ENCODE data around the gene CBX5. TPM values are rescaled to one million over a fixed set of nuclear protein-coding genes. Genes with fewer than 3 reads are reported as not detected.

The CBX5 gene
- total and polyA plus RNA-seq, 8 donors, result 4.9 to 66.8 (median 13.1) TPM

DNA sequence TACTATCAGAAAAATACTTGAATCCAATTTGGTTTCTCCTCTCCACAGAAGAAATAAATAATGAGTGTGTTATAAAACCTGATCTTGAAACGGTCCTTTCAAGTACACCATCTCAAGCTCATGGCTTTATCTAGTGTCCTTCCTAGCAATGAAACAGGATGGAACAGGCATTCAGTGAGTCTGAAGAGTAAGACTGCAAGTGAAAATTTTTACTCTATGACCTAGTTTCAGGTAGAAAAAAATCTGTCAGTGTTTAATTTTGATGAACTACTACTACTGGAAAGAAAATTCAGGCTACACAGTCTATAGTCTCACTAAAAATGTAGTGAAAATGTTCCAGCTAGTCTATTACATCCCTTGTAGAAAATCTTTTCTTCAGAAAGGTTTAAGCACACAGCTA, 7.7 kb downstream of the CBX5 start:
- Histone ChIP-seq H3K4me1 (peaks cover 0 to 30% (median 15%) of the 10 kb centered on the region in 4 donors), H3K27ac (no peak overlapping the region), H3K4me3 (no peak overlapping the region), H3K9me3 (no peaks in the 10 kb centered on the region), H3K36me3 (peaks cover 0 to 17% (median 7%) of the 10 kb centered on the region in 4 donors), H3K27me3 (no peaks in the 10 kb centered on the region)
- TF ChIP-seq EP300 (IDR thresholded peaks at IDR 0.05), result no peak
- 58 to 73% (median 60%) methylated on average over 1 of the region's 1 CpG for WGBS, 5 donors
- intact Hi-C loops (cut with DNase I; ENCODE audit: low total_unique reads), result no loop called here
- DNase-seq, result no peak

DNA sequence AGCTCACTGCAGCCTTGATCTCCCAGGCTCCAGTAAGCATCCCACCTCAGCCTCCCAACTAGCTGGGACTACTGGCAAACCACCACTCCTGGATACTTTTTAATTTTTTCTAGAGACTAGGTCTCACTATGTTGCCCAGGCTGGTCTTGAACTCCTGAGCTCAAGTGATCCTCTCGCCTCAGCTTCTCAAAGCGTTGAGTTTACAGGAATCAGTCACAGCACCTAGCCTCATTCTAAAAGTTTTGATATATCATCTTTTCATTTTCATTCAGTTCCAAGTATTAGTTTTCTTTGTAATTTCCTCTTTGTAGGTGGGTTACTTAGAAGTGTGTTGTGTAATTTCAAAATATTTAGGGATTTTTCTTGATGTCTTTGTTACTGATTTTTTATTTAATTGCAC, 9.6 kb downstream of the CBX5 start:
- Histone ChIP-seq H3K4me1 (peaks cover 0 to 14% (median 6%) of the 10 kb centered on the region in 4 donors), H3K4me3 (no peak overlapping the region), H3K36me3 (peaks cover 0 to 17% (median 7%) of the 10 kb centered on the region in 4 donors), H3K27me3 (no peaks in the 10 kb centered on the region), H3K9me3 (no peaks in the 10 kb centered on the region), H3K27ac (no peak overlapping the region)
- TF ChIP-seq POLR2AphosphoS5 (IDR thresholded peaks at IDR 0.05) (no peak), EP300 (IDR thresholded peaks at IDR 0.05) (no peak), POLR2A (IDR thresholded peaks at IDR 0.05) (no peak)
- TF ChIP-seq, protein P1, sequence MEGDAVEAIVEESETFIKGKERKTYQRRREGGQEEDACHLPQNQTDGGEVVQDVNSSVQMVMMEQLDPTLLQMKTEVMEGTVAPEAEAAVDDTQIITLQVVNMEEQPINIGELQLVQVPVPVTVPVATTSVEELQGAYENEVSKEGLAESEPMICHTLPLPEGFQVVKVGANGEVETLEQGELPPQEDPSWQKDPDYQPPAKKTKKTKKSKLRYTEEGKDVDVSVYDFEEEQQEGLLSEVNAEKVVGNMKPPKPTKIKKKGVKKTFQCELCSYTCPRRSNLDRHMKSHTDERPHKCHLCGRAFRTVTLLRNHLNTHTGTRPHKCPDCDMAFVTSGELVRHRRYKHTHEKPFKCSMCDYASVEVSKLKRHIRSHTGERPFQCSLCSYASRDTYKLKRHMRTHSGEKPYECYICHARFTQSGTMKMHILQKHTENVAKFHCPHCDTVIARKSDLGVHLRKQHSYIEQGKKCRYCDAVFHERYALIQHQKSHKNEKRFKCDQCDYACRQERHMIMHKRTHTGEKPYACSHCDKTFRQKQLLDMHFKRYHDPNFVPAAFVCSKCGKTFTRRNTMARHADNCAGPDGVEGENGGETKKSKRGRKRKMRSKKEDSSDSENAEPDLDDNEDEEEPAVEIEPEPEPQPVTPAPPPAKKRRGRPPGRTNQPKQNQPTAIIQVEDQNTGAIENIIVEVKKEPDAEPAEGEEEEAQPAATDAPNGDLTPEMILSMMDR (IDR thresholded peaks at IDR 0.05), result no peak
- DNase-seq, result no peak
- 84 to 96% (median 89%) methylated on average over 2 of the region's 2 CpGs for WGBS, 5 donors
- intact Hi-C loops (cut with DNase I; ENCODE audit: low total_unique reads), result no loop called here

DNA sequence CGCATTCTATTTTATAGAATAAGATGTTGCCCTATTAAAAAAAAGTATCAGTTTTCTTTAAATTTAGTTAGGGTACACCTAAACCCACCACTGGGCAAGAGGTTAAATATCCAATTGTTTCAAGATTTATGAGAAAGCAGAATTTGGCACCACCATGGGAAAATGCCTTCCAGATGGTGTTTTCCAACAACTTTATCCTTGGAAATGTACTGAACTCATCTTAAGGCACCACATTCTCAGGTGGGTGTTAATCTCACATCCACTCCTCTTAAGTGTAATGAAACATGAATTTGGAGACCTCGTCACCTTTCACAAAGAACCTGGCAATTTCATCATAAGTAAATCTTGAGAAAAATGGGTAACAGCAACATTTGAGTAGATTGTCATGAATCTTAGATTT, 13.1 kb downstream of the CBX5 start:
- Histone ChIP-seq H3K36me3 (no peaks in the 10 kb centered on the region), H3K9me3 (no peaks in the 10 kb centered on the region), H3K4me3 (no peak overlapping the region), H3K27ac (no peak overlapping the region), H3K27me3 (no peaks in the 10 kb centered on the region), H3K4me1 (peaks cover 0 to 22% (median 11%) of the 10 kb centered on the region in 4 donors)
- TF ChIP-seq POLR2A (IDR thresholded peaks at IDR 0.05) (no peak), POLR2AphosphoS5 (IDR thresholded peaks at IDR 0.05) (no peak), EP300 (IDR thresholded peaks at IDR 0.05) (no peak)
- TF ChIP-seq, protein P1 (IDR thresholded peaks at IDR 0.05), result no peak
- 94 to 100% (median 97%) methylated on average over 2 of the region's 2 CpGs for whole genome bisulfite sequencing, 5 donors
- intact Hi-C loops (cut with DNase I; ENCODE audit: low total_unique reads), result no loop called here
- no peak for DNase-seq

DNA sequence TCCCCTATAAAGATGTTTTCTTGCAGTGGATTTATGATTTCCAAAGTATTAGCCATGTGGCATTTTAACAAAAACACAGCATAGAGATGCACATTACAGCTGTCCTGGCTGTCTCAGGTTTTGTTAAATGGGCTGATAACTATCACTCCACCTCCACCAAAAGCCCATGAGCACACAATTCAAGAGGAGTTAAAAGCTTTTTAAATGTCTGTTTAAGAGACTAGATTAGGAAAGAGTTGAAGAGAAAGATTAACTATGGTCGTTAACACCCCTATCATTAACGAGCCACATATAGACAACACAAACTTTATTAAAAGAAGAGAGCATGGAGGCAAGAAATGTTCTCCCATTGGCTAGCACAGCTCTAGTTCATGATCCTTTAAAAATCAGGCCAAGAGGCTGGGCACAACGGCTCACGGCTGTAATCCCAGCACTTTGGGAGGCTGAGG, 14.5 kb downstream of the CBX5 start:
- no peak overlapping the region for H3K4me3 ChIP-seq
- intact Hi-C loops (cut with DNase I; ENCODE audit: low total_unique reads), result no loop called here
- TF ChIP-seq, protein P1 (IDR thresholded peaks at IDR 0.05), result no peak
- TF ChIP-seq POLR2AphosphoS5 (IDR thresholded peaks at IDR 0.05) (no peak), POLR2A (IDR thresholded peaks at IDR 0.05) (no peak), EP300 (IDR thresholded peaks at IDR 0.05) (no peak)
- peaks cover 0 to 37% (median 21%) of the 10 kb centered on the region in 4 donors for H3K4me1 ChIP-seq
- no peaks in the 10 kb centered on the region for H3K27me3 ChIP-seq
- no peaks in the 10 kb centered on the region for H3K36me3 ChIP-seq
- H3K9me3 ChIP-seq, result no peaks in the 10 kb centered on the region
- 89 to 96% (median 91%) methylated on average over 4 of the region's 4 CpGs for WGBS, 5 donors
- no peak for DNase-seq
- no peak overlapping the region for H3K27ac ChIP-seq

DNA sequence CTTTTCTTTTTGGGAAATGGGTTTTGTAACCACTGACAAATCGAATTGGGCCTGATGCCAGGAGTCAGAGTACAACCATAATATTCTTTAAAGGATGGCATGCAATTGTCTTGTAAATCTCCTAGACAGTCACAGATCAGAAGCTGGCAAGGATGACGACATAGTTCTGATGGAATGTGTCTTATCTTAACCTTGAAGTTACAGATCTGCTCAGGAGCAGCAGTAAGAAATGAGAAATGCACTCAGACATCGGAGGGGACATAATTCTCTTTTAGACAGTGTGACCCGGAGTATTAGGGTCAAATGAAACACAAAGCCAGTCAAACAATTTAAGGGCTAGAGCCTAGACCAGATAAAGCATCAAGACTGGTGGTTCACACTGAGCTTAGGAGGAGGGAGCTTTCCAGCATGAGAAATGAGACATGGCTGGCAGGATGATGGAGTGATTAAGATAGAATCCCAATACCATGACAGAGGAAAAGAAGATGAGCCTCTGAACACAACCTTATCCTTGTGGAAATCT, 17.5 kb downstream of the CBX5 start:
- no peaks in the 10 kb centered on the region for H3K9me3 ChIP-seq
- intact Hi-C loops (cut with DNase I; ENCODE audit: low total_unique reads), result no loop called here
- H3K36me3 ChIP-seq, result peaks cover under 1 to 3% (median 1%) of the 10 kb centered on the region in 4 donors
- 40 to 63% (median 52%) methylated on average over 4 of the region's 4 CpGs for WGBS, 5 donors
- no peak overlapping the region for H3K27ac ChIP-seq
- no peak overlapping the region for H3K4me3 ChIP-seq
- no peak for TF ChIP-seq EP300 (IDR thresholded peaks at IDR 0.05)
- TF ChIP-seq, protein P1 (IDR thresholded peaks at IDR 0.05), result no peak
- no peak for TF ChIP-seq POLR2A (IDR thresholded peaks at IDR 0.05)
- no peak for TF ChIP-seq POLR2AphosphoS5 (IDR thresholded peaks at IDR 0.05)
- no peaks in the 10 kb centered on the region for H3K27me3 ChIP-seq
- DNase-seq, result no peak
- H3K4me1 ChIP-seq, result peaks cover 18 to 63% (median 38%) of the 10 kb centered on the region in 4 donors

Data from stomach (tissue), 9 donors.